A549 (cell line): ENCODE data around the gene DHX57. TPM values are rescaled to one million over a fixed set of nuclear protein-coding genes. Genes with fewer than 3 reads are reported as not detected.

ENCODE experiments used
- ATAC-seq, 2 experiments: fragments of 200-7000 bp in 1 of 2; fragments of >200 bp in 1 of 2; cut with Nextera tagmentation in 1 of 2; cut with Tn5 transposase in 1 of 2; 3 replicates each; pipeline versions ENCODE4 v1.8.0 to v1.9.1; 2018 to 2020; ENCODE audit warnings: mild to moderate bottlenecking in 1 of 2, moderate library complexity in 1 of 2
- CTCF ChIA-PET: fragments of 300-600 bp; sonication (Branson Sonifier 250); formaldehyde crosslinking; extraction: SDS; loops from one replicate; lab custom pipeline; 2021; ENCODE audit warnings: antibody characterized with exemption, inconsistent platforms; lab: Yijun Ruan, JAX
- POLR2A ChIA-PET: fragments of 350-600 bp; formaldehyde crosslinking; extraction: SDS; loops from one replicate; lab custom pipeline; 2021; ENCODE audit warnings: antibody characterized with exemption, inconsistent platforms; lab: Yijun Ruan, JAX
- DNase-seq, 2 experiments: peaks; one replicate each; pipeline versions ENCODE4 v3.0.0 to v3.0.0-alpha.2; 2011 to 2016; ENCODE audit warnings: low read depth in 1 of 2, low spot score in 1 of 2
- FAIRE-seq: peaks from 2 replicates; lab custom pipeline; 2011; peaks lifted over from hg19 to GRCh38; lab: Jason Lieb, UNC
- H3K27ac ChIP-seq, 2 experiments: fragments of >200 bp; sonication (Bioruptor Twin); formaldehyde crosslinking; 3 replicates each; pipeline ENCODE4 v1.5.1; 2016 to 2017
- H3K4me1 ChIP-seq: fragments of >200 bp; sonication (Bioruptor Twin); formaldehyde crosslinking; 3 replicates; pipeline ENCODE4 v1.6.1; 2016
- H3K4me2 ChIP-seq: fragments of >200 bp; sonication (Bioruptor Twin); formaldehyde crosslinking; 3 replicates; pipeline ENCODE4 v1.6.1; 2016
- H3K4me3 ChIP-seq: fragments of >200 bp; sonication (Bioruptor Twin); formaldehyde crosslinking; 3 replicates; pipeline ENCODE4 v1.5.1; 2016
- H3K9me3 ChIP-seq: fragments of >200 bp; sonication (Bioruptor Twin); formaldehyde crosslinking; 3 replicates; pipeline ENCODE4 v1.6.1; 2016
- CBX2 ChIP-seq: fragments of 200-600 bp; sonication (generic); IDR thresholded peaks from 2 replicates; pipeline ENCODE4 v1.6.1; 2016; ENCODE audit warnings: low read depth, mild to moderate bottlenecking, borderline replicate concordance
- CEBPB ChIP-seq, 2 experiments: fragments of >200 bp in 1 of 2; sonication (Bioruptor Twin) in 1 of 2; formaldehyde crosslinking in 1 of 2; IDR thresholded peaks; 2 replicates each; pipeline ENCODE4 v1.6.1; 2012 to 2016
- CHD2 ChIP-seq: fragments of 150-350 bp; IDR thresholded peaks from 2 replicates; pipeline ENCODE4 v1.6.1; 2014; ENCODE audit warnings: low read length; ENCODE audit not compliant: partially characterized antibody
- CHD4 ChIP-seq: fragments of 200-600 bp; sonication (generic); IDR thresholded peaks from 2 replicates; pipeline ENCODE4 v1.6.1; 2016; ENCODE audit warnings: antibody characterized with exemption, mild to moderate bottlenecking, borderline replicate concordance
- E2F6 ChIP-seq: IDR thresholded peaks from 2 replicates; pipeline ENCODE4 v1.6.1; 2012; ENCODE audit warnings: low read depth, borderline replicate concordance
- EHF ChIP-seq: fragments of 250-450 bp; sonication (Bioruptor Pico); IDR thresholded peaks from 2 replicates; pipeline ENCODE4 v1.5.0; 2020; ENCODE audit warnings: mild to moderate bottlenecking
- EHMT2 ChIP-seq: fragments of 200-600 bp; sonication (generic); IDR thresholded peaks from 2 replicates; pipeline ENCODE4 v1.6.1; 2016; ENCODE audit warnings: antibody characterized with exemption, low read depth, mild to moderate bottlenecking, moderate library complexity
- ELK1 ChIP-seq: fragments of 150-350 bp; IDR thresholded peaks from 2 replicates; pipeline ENCODE4 v1.6.1; 2014; ENCODE audit warnings: low read depth, mild to moderate bottlenecking, low read length
- FOXS1 ChIP-seq: fragments of 250-450 bp; sonication (Bioruptor Pico); IDR thresholded peaks from 2 replicates; pipeline ENCODE4 v1.5.0; 2020; ENCODE audit warnings: mild to moderate bottlenecking, moderate library complexity
- HES2 ChIP-seq: fragments of >200 bp; sonication (Bioruptor Twin); formaldehyde crosslinking; IDR thresholded peaks from 2 replicates; pipeline ENCODE4 v1.6.1; 2016
- HOXA7 ChIP-seq: fragments of 250-450 bp; sonication (Bioruptor Pico); IDR thresholded peaks from 2 replicates; pipeline ENCODE4 v1.5.0; 2020; ENCODE audit warnings: mild to moderate bottlenecking, moderate library complexity
- HOXB5 ChIP-seq: fragments of 250-450 bp; sonication (Bioruptor Pico); IDR thresholded peaks from 2 replicates; pipeline ENCODE4 v1.5.0; 2020; ENCODE audit warnings: mild to moderate bottlenecking, moderate library complexity
- JUN ChIP-seq, 2 experiments: fragments of >200 bp; sonication (Bioruptor Twin); formaldehyde crosslinking; IDR thresholded peaks; 2 replicates in 1 of 2; 3 replicates in 1 of 2; pipeline ENCODE4 v1.6.1; 2016 to 2017
- KDM1A ChIP-seq: fragments of 200-600 bp; sonication (generic); IDR thresholded peaks from 2 replicates; pipeline ENCODE4 v1.6.1; 2016; ENCODE audit warnings: low read depth, mild to moderate bottlenecking
- KDM5A ChIP-seq: fragments of 200-600 bp; sonication (generic); IDR thresholded peaks from 2 replicates; pipeline ENCODE4 v1.6.1; 2016; ENCODE audit warnings: antibody characterized with exemption, mild to moderate bottlenecking
- NR3C1 ChIP-seq: fragments of >200 bp; sonication (Bioruptor Twin); formaldehyde crosslinking; IDR thresholded peaks from 3 replicates; pipeline ENCODE4 v1.6.1; 2017
- POLR2AphosphoS2 ChIP-seq: conservative IDR thresholded peaks from 2 replicates; pipeline ENCODE4 v1.6.1; 2012; ENCODE audit warnings: low read length, improper control_type of control experiment, inconsistent platforms
- RAD21 ChIP-seq, 2 experiments: fragments of >200 bp in 1 of 2; sonication (Bioruptor Twin) in 1 of 2; formaldehyde crosslinking in 1 of 2; IDR thresholded peaks in 1 of 2; conservative IDR thresholded peaks in 1 of 2; 2 replicates in 1 of 2; 3 replicates in 1 of 2; pipeline ENCODE4 v1.6.1; 2012 to 2018; ENCODE audit warnings: inconsistent platforms in 1 of 2
- RCOR1 ChIP-seq: fragments of 150-350 bp; IDR thresholded peaks from 2 replicates; pipeline ENCODE4 v1.6.1; 2014; ENCODE audit warnings: antibody characterized with exemption, low read length, low read depth
- REST ChIP-seq: fragments of 200-600 bp; sonication (generic); IDR thresholded peaks from 2 replicates; pipeline ENCODE4 v1.6.1; 2016; ENCODE audit warnings: antibody characterized with exemption, mild to moderate bottlenecking, moderate library complexity
- RFX5 ChIP-seq: fragments of 450-650 bp; IDR thresholded peaks from 2 replicates; pipeline ENCODE4 v1.7.1; 2014; ENCODE audit warnings: antibody characterized with exemption, mild to moderate bottlenecking, moderate library complexity
- RNF2 ChIP-seq: fragments of 200-600 bp; sonication (generic); IDR thresholded peaks from 2 replicates; pipeline ENCODE4 v1.6.1; 2016; ENCODE audit warnings: low read depth, mild to moderate bottlenecking, antibody characterized with exemption, moderate library complexity, borderline replicate concordance
- ZC3H11A ChIP-seq: fragments of 450-650 bp; IDR thresholded peaks from 2 replicates; pipeline ENCODE4 v1.6.1; 2014; ENCODE audit warnings: antibody characterized with exemption, mild to moderate bottlenecking
- ZNF302 ChIP-seq: fragments of 250-450 bp; sonication (Bioruptor Pico); IDR thresholded peaks from 2 replicates; pipeline ENCODE4 v1.9.0; 2021; ENCODE audit warnings: inconsistent platforms, mild to moderate bottlenecking, moderate library complexity
- ZSCAN20 ChIP-seq: fragments of 250-450 bp; sonication (Bioruptor Pico); IDR thresholded peaks from 2 replicates; pipeline ENCODE4 v1.8.0; 2022; ENCODE audit warnings: mild to moderate bottlenecking, moderate library complexity
- WGBS: methylation state at CpG from one replicate; pipeline ENCODE4 v1.1.6; 2017; ENCODE audit errors: missing lambda C conversion rate; 5-methylcytosine and 5-hydroxymethylcytosine counted together
- polyA plus RNA-seq, 4 experiments: library from polyadenylated mRNA; depleted of rRNA in 3 of 4; stranded (reverse); fragments of >200 nt; fragmentation: RNase III in 1 of 4; extraction: RNeasy Plus Mini Kit Qiagen cat#74134 plus additional on column Dnase treatment in 1 of 4; gene quantifications; 2 replicates in 3 of 4; 3 replicates in 1 of 4; pipeline ENCODE4 v1.2.3, GENCODE V29; 2011 to 2017

Gene DHX57
- polyA plus RNA-seq, 2 of the 4 experiments (the other 2 are of a cell fraction) = 20.6 to 31.8 TPM

- FAIRE-seq = no peak
- H3K27ac ChIP-seq = no peak overlapping the region
- TF ChIP-seq ZC3H11A = no peak
- TF ChIP-seq CEBPB (IDR thresholded peaks at IDR 0.05) = no peak
- no peak for TF ChIP-seq JUN (IDR thresholded peaks at IDR 0.05)
- no peak for TF ChIP-seq HES2
- no peak for TF ChIP-seq POLR2AphosphoS2
- TF ChIP-seq HOXA7 (CRISPR knock-in tag) = no peak
- TF ChIP-seq RAD21 (conservative IDR thresholded peaks at IDR 0.05 in 1 of 2, IDR thresholded peaks at IDR 0.05 in 1 of 2) = no peak
- TF ChIP-seq RCOR1 = no peak
- TF ChIP-seq ZNF302 = no peak
- no peak for TF ChIP-seq HOXB5
- no peak for TF ChIP-seq KDM1A
- WGBS = 88% methylated on average over 14 of the region's 14 CpGs
- CTCF ChIA-PET = interaction anchor here (0.7 to 1.6 kb wide), 3 partner anchors 8 to 56 kb away, joined by 3 read pairs; no protein-coding TSS in a partner anchor
- ATAC-seq = no peak
- peaks cover 7% of the 10 kb centered on the region for H3K4me1 ChIP-seq
- POLR2A ChIA-PET = interaction anchor here (3.8 kb wide), 1 partner anchor 38 kb away, joined by 10 read pairs; the partner anchor contains the start of gene SRSF7
- no peaks in the 10 kb centered on the region for H3K9me3 ChIP-seq
- no peak overlapping the region for H3K4me2 ChIP-seq
- DNase-seq = no peak
- no peak overlapping the region for H3K4me3 ChIP-seq
Measured at GRCh38 chr2:38789691-38790090, 86.0 kb downstream of the DHX57 start.

GRCh38 chr2:38788306-38788705 lies 87.4 kb downstream of the DHX57 start:
- FAIRE-seq (no peak), DNase-seq (no peak), ATAC-seq (no peak)
- no peaks in the 10 kb centered on the region for H3K4me1 ChIP-seq
- no peak overlapping the region for H3K4me2 ChIP-seq
- no peaks in the 10 kb centered on the region for H3K9me3 ChIP-seq
- POLR2A ChIA-PET = interaction anchor here (3.8 kb wide), 1 partner anchor 37 kb away, joined by 10 read pairs; the partner anchor contains the start of gene SRSF7
- H3K4me3 ChIP-seq = no peak overlapping the region
- TF ChIP-seq ZC3H11A (no peak), NR3C1 (no peak), FOXS1 (CRISPR knock-in tag) (no peak), POLR2AphosphoS2 (no peak), CBX2 (no peak), REST (no peak), E2F6 (no peak), ZSCAN20 (CRISPR knock-in tag) (no peak), CHD2 (no peak), EHF (CRISPR knock-in tag) (no peak), EHMT2 (no peak), KDM5A (no peak), HES2 (no peak), RCOR1 (no peak), CHD4 (no peak), RNF2 (no peak), ELK1 (no peak), RFX5 (no peak)
- TF ChIP-seq, all 56 proteins: peak for 0
- no peak overlapping the region for H3K27ac ChIP-seq
- CTCF ChIA-PET = interaction anchor here (1.0 to 1.1 kb wide), 2 partner anchors 10 to 13 kb away, joined by 3 to 4 read pairs; partner anchors contain the start of gene GEMIN6
- 77% methylated on average over 6 of the region's 6 CpGs for WGBS
